Hippocampal formation (tissue), 2 donors: ENCODE results near the gene KIF17.

Experiments
- DNase-seq, 2 donors: peaks; one replicate each; lab custom pipeline; 2025; lab: John Stamatoyannopoulos, UW

The KIF17 gene

DNA sequence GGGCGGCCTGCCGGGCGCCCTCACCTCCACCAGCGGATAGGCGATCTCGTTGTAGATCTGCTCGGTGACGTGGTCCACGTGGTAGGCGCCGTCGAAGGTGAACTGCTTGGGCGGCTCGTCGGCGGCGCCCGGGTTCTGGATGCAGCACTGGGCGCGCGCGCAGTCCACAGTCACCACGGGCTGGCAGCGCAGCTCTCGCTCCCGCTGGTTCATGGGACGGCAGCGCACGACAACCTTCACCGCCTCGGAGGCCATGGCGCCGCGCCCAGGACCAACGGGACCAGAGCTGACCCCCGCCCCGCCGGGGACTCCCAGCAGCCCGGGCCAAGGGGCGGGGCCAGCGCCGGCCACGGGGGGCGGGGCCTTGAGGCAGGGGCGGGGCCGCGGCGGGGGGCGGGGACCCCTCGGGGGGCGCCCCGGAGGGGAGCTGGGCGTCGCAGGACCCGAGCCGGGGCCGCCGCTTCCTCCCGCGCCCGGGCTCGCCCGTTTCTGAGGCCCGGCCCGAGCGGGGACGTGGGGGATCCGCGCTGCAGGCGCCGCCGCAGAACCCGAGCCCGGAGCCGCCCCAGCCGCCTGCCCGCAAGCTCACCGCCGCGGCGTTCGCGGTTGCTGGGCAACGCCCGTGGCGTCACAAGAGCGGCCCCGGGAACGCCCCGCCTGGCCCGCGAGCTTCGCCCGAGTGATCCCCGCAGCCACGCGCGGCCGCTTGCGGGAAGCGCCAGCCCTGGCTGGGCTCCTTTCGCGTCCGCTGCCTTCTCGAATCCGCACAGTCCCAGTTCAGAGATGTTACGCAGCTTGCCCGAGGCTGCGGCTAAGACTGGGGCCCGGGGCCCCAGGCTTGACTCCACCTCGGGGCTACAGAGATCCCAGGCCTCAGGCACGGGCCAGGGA, at the start of gene KIF17:
Gene KIF17, minus strand, starts transcription at position 556 of the 891 bp plus-strand sequence. Its CDS starts 301 bp downstream, at position 255.
- DNase-seq, result peak in 1 of 2 donors; percentile 30

DNA sequence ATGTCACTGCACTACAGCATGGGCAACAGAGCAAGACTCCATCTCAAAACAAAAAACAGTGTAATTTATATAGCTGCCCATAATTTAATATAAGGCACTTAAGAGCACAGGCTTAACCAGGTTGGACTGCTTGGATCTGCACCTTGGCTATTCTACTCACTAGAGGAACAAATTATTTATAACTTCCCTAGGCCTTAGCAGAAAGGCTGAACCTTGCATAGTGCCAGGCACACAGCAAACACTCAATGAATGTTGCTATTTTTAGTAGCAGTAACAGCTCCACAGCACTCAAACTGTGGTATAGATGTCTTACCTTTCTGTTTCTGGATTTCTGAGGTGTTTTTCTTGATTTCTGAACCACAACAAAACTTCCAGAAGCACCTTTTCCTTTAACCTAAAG, 49.5 kb upstream of the KIF17 start:
- no peak for DNase-seq

GRCh38 chr1:20763417-20763816, 45.6 kb upstream of the KIF17 start:
- DNase-seq, result no peak

DNA sequence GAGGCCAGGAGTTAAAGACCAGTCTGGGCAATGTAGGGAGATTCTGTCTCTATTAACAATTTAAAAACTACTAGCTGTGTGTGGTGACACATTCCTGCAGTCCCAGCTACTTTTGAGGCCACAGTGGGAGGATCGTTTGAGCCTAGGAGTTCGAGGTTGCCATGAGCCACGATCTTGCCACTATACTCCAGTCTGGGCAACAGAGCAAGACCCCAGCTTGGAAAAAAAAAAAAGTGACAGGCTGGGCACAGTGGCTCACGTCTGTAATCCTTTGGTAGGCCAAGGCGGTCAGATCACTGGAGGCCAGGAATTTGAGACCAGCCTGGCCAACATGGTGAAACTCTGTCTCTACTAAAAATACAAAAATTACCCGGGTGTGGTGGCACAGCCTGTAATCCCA, 42.5 kb upstream of the KIF17 start:
- no peak for DNase-seq

- DNase-seq, result no peak
Measured at GRCh38 chr1:20753589-20753988, 35.8 kb upstream of the KIF17 start.

DNA sequence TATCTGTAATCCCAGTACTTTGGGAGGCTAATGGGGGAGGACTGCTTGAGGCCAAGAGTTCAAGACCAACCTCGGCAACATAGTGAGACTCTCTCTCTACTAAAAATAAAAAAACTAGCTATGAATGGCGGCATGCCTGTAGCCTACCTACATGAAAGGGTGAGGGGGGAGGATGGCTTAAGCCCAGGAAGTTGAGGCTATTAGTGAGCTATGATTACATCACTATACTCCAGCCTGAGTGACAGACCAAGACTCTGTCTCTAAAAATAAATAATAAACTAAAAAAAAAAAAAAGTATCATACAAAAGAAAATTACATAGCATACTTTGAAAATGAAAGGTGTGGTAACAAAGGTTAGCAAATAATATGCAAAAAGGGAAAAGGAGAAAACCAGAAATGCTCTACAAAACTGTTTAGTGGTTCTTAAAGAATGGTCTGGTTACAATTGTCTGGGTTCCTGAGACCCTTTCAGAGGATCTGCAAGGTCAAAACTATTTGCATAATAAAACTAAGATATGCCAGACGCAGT, 33.7 kb upstream of the KIF17 start:
- DNase-seq, result no peak

DNA sequence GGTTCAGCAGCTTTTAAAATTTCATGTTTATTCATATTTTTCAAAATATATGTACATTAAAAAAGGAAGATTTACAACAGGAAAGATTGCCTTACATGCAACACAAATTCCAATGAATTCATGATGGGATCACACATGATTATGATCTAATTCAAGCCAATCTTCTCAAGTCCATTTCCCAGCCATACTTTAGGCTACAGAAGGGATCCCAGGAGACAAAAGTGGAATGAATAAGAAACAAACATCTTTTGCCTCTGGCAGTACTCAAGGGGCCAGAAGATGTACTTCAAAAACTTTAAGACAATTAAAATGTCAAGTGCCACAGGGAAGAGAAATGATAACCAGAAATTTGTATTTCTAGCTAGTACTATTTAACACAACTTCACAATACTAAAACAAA, 24.9 kb upstream of the KIF17 start:
- DNase-seq, result no peak

DNA sequence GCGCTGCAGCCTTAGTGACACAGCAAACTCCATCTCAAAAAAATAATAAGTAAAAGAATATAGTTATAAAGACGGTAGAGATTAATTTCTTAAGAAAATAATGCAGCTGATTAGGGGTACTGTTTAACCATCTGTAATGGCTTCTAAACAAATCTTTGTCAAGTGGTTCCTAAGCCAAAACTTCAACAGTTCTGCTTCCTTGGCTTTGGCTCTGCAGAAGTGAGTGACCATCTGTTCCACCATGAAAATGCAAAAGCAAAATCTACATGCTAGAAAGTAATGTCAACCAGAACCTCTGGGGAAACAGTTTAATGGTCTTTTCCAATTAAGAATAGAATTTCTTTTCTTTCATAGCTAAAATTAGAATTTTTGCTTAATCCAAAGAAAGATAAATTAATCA, 23.0 kb upstream of the KIF17 start:
- DNase-seq, result no peak

DNA sequence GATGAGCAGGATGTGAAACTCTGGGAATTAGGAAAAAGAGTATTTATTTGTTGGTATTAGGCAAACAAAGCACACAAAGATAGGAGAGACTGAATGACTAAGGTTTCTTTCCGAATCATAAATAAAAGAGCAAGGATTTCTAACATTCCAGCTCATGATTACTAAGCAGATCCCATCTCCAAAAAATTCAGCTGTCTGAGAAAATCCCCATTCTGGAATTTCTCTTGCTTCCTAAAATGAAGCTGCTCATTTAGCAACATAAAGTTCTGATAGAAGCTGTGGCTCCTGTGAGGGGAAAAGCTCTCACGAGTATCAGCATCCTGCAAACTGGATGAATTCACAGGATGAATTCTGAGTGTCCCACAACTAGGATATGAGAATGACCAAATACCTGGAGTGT, 21.4 kb upstream of the KIF17 start:
- no peak for DNase-seq

- no peak for DNase-seq
Measured at GRCh38 chr1:20735581-20736111, 17.8 kb upstream of the KIF17 start.

DNA sequence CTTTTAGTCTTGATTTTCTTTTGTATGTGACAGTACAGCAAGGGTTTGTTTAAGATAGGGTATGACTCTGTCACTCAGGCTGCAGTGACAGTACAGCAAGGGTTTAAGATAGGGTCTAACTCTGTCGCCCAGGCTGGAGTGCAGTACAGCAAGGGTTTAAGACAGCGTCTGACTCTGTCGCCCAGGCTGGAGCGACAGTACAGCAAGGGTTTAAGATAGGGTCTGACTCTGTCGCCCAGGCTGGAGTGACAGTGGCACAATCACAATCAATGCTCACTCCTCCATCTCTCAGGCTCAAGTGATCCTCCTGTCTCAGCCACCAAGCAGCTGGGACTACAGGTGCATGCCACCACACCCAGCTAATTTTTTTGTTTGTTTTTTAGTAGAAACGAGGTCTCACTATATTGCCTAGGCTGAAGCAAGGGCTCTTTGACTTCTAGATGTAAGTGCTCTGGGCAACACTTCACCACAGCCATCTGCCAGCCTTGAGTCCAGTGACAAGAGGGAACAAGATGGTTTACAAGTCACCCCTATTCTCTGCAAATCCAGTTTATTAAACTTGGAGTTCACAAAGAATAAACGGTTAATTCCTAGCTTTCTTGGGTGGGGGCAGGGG, 15.7 kb upstream of the KIF17 start:
- no peak for DNase-seq

- peak; percentile 23 to 31 for DNase-seq
Measured at GRCh38 chr1:20732588-20733359, 15.0 kb upstream of the KIF17 start, which contains the start of gene SH2D5. Gene SH2D5, minus strand, starts transcription at chr1:20732703. Its CDS starts 4,659 bp downstream, at chr1:20728044.

GRCh38 chr1:20732071-20732587, 14.3 kb upstream of the KIF17 start:
- peak; percentile 19 to 25 for DNase-seq

DNA sequence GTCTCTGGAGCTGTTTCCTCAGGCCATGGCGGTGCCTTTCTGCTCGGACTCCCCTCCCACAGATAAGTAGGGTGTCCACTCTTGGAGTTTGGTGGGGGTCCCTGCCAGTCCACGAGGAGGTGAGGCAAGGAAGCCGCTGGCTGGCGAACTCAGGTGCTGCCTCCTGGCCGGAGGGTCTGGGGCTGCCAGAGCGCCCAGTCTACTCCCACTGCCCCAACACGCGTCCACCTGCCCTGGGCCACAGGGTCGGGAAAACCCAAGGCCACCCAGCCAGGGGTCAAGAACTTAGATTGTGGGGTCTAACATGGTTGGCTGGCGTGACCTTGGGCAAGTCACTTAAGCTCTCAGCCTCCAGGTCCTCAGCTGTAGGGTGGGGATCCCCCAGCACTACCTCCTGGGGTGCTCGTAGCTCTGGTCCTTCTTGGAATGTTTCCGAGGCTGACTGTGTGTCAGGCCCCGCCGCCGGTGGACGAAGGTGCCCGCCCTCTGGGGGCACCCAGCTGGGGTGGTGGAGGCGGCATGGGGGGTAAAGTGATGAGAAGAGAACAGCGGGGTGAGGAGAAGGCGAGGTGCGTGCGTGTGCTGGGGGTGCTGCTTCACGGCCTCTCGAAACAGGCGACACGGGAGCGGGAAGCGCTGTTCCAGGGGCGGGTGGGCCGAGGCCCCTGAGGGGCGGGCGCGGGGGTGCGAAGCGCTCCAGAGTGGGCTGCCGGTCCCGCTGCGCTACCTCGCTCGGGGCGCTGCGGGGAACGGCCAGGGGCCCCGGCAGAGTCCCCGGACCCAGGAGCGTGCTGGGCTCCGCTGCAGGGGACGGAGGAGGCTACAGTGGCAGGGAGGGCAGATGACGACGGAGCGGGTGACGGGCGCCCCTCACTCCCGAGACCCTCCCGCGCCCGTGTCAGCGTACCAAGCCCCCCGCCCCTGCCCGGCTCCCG, 13.5 kb upstream of the KIF17 start:
- no peak for DNase-seq

DNA sequence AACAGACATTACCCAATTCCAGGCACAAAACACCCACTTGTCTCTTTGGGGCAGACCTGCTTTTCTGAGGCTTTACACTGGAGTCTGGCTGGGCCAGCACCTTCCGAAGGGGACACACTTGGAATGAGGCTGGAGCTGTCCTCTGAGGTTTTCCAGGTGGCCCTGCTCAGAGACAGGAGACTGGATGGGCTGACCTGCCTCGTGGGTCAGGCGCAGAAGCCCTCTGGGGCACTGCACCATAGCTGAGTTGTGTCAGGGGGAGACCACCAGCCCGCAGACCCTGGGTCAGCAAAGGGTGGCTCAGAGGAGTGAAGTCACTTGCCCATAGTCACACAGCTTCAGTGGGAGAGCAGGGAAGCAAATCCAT, 12.9 kb upstream of the KIF17 start:
- DNase-seq, result no peak

GRCh38 chr1:20729990-20730689, 12.3 kb upstream of the KIF17 start:
- DNase-seq, result no peak

DNA sequence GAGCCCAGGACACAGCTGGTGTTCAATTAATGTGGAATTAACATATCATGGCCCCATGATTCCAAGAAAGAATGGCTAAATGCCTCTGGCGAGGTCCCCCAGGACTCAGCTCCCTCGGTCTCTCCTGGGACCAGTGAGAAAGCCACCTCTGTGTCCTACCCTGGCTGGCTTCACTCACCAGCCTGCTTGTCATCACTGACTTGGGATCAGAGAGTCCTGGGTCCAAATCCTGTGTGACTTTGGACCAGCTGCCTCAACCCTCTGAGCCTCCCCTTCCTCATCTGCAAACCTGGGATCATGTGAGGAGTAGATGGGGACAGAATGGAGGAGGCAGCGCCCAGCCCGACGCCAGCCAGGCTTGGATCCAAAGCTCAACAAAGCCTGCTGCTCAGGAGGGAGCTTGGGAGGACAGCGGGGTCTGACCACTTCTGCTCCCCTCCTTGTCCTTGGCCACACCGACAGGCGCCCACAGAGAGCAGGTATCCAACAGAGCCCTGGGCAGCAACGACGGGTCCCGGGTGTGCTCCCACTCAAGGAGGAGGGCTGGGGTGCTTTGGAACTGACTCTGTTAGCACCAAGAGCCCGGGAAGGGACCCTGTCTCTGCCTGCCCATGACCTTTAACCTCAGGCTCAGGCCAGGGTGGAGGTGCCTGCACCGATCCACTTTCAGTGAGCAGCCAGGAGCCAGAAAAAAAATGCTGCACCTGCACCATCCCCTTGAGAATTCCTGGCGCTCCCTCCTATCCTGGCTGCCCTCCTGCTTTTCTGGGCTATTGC, 11.5 kb upstream of the KIF17 start:
- DNase-seq, result no peak

DNA sequence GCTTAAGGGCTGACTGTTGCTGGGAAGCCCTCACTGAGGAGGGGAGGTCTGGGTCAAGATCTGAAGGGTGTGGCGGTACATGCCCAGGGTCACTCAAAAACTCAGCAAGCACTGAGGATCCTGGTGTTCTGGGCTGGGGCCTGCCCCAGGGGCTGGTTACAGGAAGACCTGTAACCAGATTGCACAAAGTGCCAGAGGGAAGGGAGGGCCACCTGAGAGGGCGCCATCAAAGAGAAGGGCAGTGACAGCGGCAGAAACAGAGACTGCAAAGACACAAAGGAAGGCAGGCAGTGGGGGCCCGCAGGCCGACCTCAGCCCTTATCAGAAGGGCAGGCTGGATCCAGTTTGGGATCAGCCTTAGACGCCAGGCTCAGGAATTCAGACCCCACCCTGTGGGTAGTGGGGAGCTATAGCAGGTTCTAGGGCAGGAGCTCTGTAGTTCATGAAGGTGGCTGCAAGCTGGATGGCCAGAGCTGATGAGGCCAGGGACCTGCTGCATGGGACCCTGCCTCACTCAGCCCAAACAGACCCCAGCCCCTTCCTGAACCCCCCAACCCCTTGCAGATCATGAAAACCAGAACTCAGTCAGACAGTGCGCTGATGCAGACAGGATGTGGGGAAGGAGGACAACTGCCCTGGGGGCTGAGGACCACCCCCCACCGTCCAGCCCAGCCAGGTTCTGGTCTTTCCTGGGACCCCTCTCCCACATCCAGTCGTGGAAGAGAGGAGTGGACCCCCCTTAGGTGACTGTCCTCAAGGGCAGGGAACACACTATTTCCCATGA, 10.8 kb upstream of the KIF17 start:
- no peak for DNase-seq
